Measurements from ENCODE around the gene CFAP74.

- TF ChIP-seq, protein P1, sequence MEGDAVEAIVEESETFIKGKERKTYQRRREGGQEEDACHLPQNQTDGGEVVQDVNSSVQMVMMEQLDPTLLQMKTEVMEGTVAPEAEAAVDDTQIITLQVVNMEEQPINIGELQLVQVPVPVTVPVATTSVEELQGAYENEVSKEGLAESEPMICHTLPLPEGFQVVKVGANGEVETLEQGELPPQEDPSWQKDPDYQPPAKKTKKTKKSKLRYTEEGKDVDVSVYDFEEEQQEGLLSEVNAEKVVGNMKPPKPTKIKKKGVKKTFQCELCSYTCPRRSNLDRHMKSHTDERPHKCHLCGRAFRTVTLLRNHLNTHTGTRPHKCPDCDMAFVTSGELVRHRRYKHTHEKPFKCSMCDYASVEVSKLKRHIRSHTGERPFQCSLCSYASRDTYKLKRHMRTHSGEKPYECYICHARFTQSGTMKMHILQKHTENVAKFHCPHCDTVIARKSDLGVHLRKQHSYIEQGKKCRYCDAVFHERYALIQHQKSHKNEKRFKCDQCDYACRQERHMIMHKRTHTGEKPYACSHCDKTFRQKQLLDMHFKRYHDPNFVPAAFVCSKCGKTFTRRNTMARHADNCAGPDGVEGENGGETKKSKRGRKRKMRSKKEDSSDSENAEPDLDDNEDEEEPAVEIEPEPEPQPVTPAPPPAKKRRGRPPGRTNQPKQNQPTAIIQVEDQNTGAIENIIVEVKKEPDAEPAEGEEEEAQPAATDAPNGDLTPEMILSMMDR (IDR thresholded peaks at IDR 0.05), result no peak
- TF ChIP-seq POLR2A (IDR thresholded peaks at IDR 0.05), result no peak
Observed at GRCh38 chr1:1984560-1985070, 19.0 kb downstream of the CFAP74 start.

Data from Peyer's patch (tissue), 4 donors.